ENCODE measurements around the gene NGLY1.

DNA sequence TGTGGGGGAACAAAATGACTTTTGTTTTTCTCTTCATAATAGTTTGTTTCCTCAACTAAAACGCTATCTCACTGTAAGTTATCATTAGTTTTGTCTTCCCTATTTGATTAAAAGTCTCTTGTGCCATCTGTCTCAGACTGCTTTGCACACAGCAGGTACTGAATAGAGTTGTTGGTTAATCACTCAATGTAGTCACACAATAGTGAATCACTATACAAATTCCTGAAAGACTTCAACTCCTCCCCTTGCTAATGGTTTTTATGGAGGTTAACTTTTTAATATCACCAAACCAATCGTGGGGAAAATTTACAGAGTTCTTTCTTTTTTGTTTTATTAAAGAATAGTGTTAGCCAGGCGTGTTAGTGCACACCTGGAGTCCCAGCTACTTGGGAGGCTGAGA lies 2.6 kb upstream of the NGLY1 start:
- TF ChIP-seq, protein P1, sequence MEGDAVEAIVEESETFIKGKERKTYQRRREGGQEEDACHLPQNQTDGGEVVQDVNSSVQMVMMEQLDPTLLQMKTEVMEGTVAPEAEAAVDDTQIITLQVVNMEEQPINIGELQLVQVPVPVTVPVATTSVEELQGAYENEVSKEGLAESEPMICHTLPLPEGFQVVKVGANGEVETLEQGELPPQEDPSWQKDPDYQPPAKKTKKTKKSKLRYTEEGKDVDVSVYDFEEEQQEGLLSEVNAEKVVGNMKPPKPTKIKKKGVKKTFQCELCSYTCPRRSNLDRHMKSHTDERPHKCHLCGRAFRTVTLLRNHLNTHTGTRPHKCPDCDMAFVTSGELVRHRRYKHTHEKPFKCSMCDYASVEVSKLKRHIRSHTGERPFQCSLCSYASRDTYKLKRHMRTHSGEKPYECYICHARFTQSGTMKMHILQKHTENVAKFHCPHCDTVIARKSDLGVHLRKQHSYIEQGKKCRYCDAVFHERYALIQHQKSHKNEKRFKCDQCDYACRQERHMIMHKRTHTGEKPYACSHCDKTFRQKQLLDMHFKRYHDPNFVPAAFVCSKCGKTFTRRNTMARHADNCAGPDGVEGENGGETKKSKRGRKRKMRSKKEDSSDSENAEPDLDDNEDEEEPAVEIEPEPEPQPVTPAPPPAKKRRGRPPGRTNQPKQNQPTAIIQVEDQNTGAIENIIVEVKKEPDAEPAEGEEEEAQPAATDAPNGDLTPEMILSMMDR (IDR thresholded peaks at IDR 0.05) = no peak
- no peak for TF ChIP-seq POLR2A (IDR thresholded peaks at IDR 0.05)
- TF ChIP-seq POLR2AphosphoS5 (IDR thresholded peaks at IDR 0.05) = no peak
- no peak for TF ChIP-seq EP300 (IDR thresholded peaks at IDR 0.05)

Data from upper lobe of left lung (tissue), 4 donors.